Parathyroid adenoma (tissue), 2 donors: ENCODE measurements around the gene FABP6.
A peak's percentile ranks its signal among the peaks of the same experiment; 100 is the strongest.

Source experiments
- H2AFZ ChIP-seq: fragments of 300-600 bp; sonication (generic); one replicate; pipeline ENCODE4 v1.7.0; 2017; ENCODE audit warnings: antibody characterized with exemption, mild to moderate bottlenecking
- H3K27ac ChIP-seq: fragments of 300-600 bp; sonication (generic); one replicate; pipeline ENCODE4 v1.7.0; 2017
- H3K27me3 ChIP-seq: fragments of 300-600 bp; sonication (generic); one replicate; pipeline ENCODE4 v1.7.0; 2017; ENCODE audit warnings: low read length; ENCODE audit not compliant: control insufficient read depth, insufficient read depth
- H3K36me3 ChIP-seq: fragments of 300-600 bp; sonication (generic); one replicate; pipeline ENCODE4 v1.7.0; 2017; ENCODE audit warnings: low read length; ENCODE audit not compliant: control insufficient read depth, insufficient read depth
- H3K4me1 ChIP-seq: fragments of 300-600 bp; sonication (generic); one replicate; pipeline ENCODE4 v1.7.0; 2017; ENCODE audit warnings: control low read depth
- H3K4me2 ChIP-seq: fragments of 300-600 bp; sonication (generic); one replicate; pipeline ENCODE4 v1.7.0; 2017; ENCODE audit warnings: low read length
- H3K4me3 ChIP-seq: fragments of 300-600 bp; sonication (generic); one replicate; pipeline ENCODE4 v1.7.0; 2017; ENCODE audit warnings: low read depth, low read length
- H3K79me2 ChIP-seq: fragments of 300-600 bp; sonication (generic); one replicate; pipeline ENCODE4 v1.7.0; 2017; ENCODE audit warnings: control low read depth
- H3K9ac ChIP-seq: fragments of 300-600 bp; sonication (generic); one replicate; pipeline ENCODE4 v1.7.0; 2017; ENCODE audit warnings: mild to moderate bottlenecking
- H3K9me3 ChIP-seq: fragments of 300-600 bp; sonication (generic); one replicate; pipeline ENCODE4 v1.7.0; 2017; ENCODE audit warnings: low read length; ENCODE audit not compliant: control insufficient read depth
- CTCF ChIP-seq: fragments of 300-600 bp; sonication (generic); IDR thresholded peaks from one replicate; pipeline ENCODE4 v1.7.0; 2017; ENCODE audit warnings: antibody characterized with exemption, mild to moderate bottlenecking
- donor health status: primary hyperparathyroidism.

The FABP6 gene

GRCh38 chr5:160211352-160211751 is 18.0 kb upstream of the FABP6 start:
- H3K4me1 ChIP-seq, result peaks cover 3% of the 10 kb centered on the region
- no peak overlapping the region for H2AFZ ChIP-seq
- no peak overlapping the region for H3K9ac ChIP-seq
- H3K27ac ChIP-seq, result no peak overlapping the region
- H3K4me3 ChIP-seq, result no peak overlapping the region
- no peak for TF ChIP-seq CTCF
- no peaks in the 10 kb centered on the region for H3K79me2 ChIP-seq
- no peak overlapping the region for H3K4me2 ChIP-seq
- no peaks in the 10 kb centered on the region for H3K36me3 ChIP-seq
- no peaks in the 10 kb centered on the region for H3K9me3 ChIP-seq
- no peaks in the 10 kb centered on the region for H3K27me3 ChIP-seq

GRCh38 chr5:160213537-160213936 is 15.8 kb upstream of the FABP6 start:
- Histone ChIP-seq H3K36me3 (no peaks in the 10 kb centered on the region), H3K9ac (no peak overlapping the region)

GRCh38 chr5:160219356-160219755 is 9.9 kb upstream of the FABP6 start:
- Histone ChIP-seq H3K27me3 (no peaks in the 10 kb centered on the region), H3K9ac (no peak overlapping the region), H2AFZ (no peak overlapping the region), H3K79me2 (no peaks in the 10 kb centered on the region), H3K9me3 (no peaks in the 10 kb centered on the region), H3K36me3 (no peaks in the 10 kb centered on the region), H3K4me2 (no peak overlapping the region), H3K27ac (no peak overlapping the region), H3K4me1 (no peaks in the 10 kb centered on the region), H3K4me3 (no peak overlapping the region)
- no peak for TF ChIP-seq CTCF

More at GRCh38 chr5:160213537-160213936, 15.8 kb upstream of the FABP6 start:
- Histone ChIP-seq H3K4me3 (no peak overlapping the region), H3K4me2 (no peak overlapping the region), H3K79me2 (no peaks in the 10 kb centered on the region), H3K4me1 (peaks cover 3% of the 10 kb centered on the region), H3K27ac (no peak overlapping the region), H2AFZ (peak overlapping the region; percentile 44), H3K27me3 (no peaks in the 10 kb centered on the region), H3K9me3 (no peaks in the 10 kb centered on the region)
- TF ChIP-seq CTCF, result no peak

GRCh38 chr5:160221082-160221481 is 8.2 kb upstream of the FABP6 start:
- Histone ChIP-seq H3K36me3 (no peaks in the 10 kb centered on the region), H3K4me2 (no peak overlapping the region), H3K27ac (no peak overlapping the region), H3K27me3 (no peaks in the 10 kb centered on the region), H2AFZ (no peak overlapping the region), H3K9ac (no peak overlapping the region), H3K79me2 (no peaks in the 10 kb centered on the region), H3K4me3 (no peak overlapping the region), H3K4me1 (no peaks in the 10 kb centered on the region), H3K9me3 (no peaks in the 10 kb centered on the region)
- no peak for TF ChIP-seq CTCF

- no peaks in the 10 kb centered on the region for H3K36me3 ChIP-seq
- no peak overlapping the region for H3K4me3 ChIP-seq
- no peak for TF ChIP-seq CTCF
- peaks cover 9% of the 10 kb centered on the region for H3K4me1 ChIP-seq
- H3K79me2 ChIP-seq, result no peaks in the 10 kb centered on the region
- H3K9me3 ChIP-seq, result no peaks in the 10 kb centered on the region
- H3K27me3 ChIP-seq, result no peaks in the 10 kb centered on the region
- no peak overlapping the region for H3K27ac ChIP-seq
- no peak overlapping the region for H3K4me2 ChIP-seq
- no peak overlapping the region for H3K9ac ChIP-seq
- no peak overlapping the region for H2AFZ ChIP-seq
Measured at GRCh38 chr5:160227012-160227411, 2.3 kb upstream of the FABP6 start.
